Measurements from ENCODE around the gene DBP. TPM values are rescaled to one million over a fixed set of nuclear protein-coding genes. Genes with fewer than 3 reads are reported as not detected.
"Not testable (repeated sequence)": the region's sequence is repeated elsewhere in the genome, so short reads cannot be mapped to it uniquely, and the experiment has no call there.

The DBP gene
- total RNA-seq, 1 donor from 2014 or later: 4.3 TPM

GRCh38 chr19:48633148-48634035 lies 3.8 kb downstream of the DBP start:
- peaks cover 12% of the 10 kb centered on the region for H3K4me1 Mint-ChIP-seq (ENCODE audit: unreplicated experiment)
- DNase-seq (ENCODE audit: low spot score): no peak
- no peak overlapping the region for H3K27ac Mint-ChIP-seq (ENCODE audit: unreplicated experiment)
- H3K4me3 Mint-ChIP-seq (ENCODE audit: unreplicated experiment): peak overlapping the region; percentile 4
- no peak for TF ChIP-seq CTCF (IDR thresholded peaks at IDR 0.05; ENCODE audit: unreplicated experiment)
- H3K36me3 Mint-ChIP-seq (ENCODE audit: low read depth, unreplicated experiment): peaks cover 2% of the 10 kb centered on the region
- H3K27me3 Mint-ChIP-seq (ENCODE audit: unreplicated experiment): peaks cover 25% of the 10 kb centered on the region
- no peaks in the 10 kb centered on the region for H3K9me3 Mint-ChIP-seq (ENCODE audit: unreplicated experiment)

- H3K4me1 Mint-ChIP-seq (ENCODE audit: unreplicated experiment): peaks cover 10% of the 10 kb centered on the region
- H3K4me3 Mint-ChIP-seq (ENCODE audit: unreplicated experiment): peak overlapping the region; percentile 10
- no peaks in the 10 kb centered on the region for H3K9me3 Mint-ChIP-seq (ENCODE audit: unreplicated experiment)
- H3K36me3 Mint-ChIP-seq (ENCODE audit: low read depth, unreplicated experiment): no peaks in the 10 kb centered on the region
- DNase-seq (ENCODE audit: low spot score): no peak
- H3K27ac Mint-ChIP-seq (ENCODE audit: unreplicated experiment): no peak overlapping the region
- peaks cover 20% of the 10 kb centered on the region for H3K27me3 Mint-ChIP-seq (ENCODE audit: unreplicated experiment)
- no peak for TF ChIP-seq CTCF (IDR thresholded peaks at IDR 0.05; ENCODE audit: unreplicated experiment)
Measured at GRCh38 chr19:48632692-48633147, 4.5 kb downstream of the DBP start.

GRCh38 chr19:48632286-48632685 lies 4.9 kb downstream of the DBP start:
- not testable (repeated sequence) for H3K36me3 Mint-ChIP-seq (ENCODE audit: low read depth, unreplicated experiment)

GRCh38 chr19:48631225-48631624 lies 6.0 kb downstream of the DBP start:
- Mint-ChIP-seq H3K4me3 (ENCODE audit: unreplicated experiment) (no peak overlapping the region), H3K4me1 (ENCODE audit: unreplicated experiment) (peaks cover 10% of the 10 kb centered on the region), H3K27me3 (ENCODE audit: unreplicated experiment) (peaks cover 20% of the 10 kb centered on the region), H3K27ac (ENCODE audit: unreplicated experiment) (no peak overlapping the region), H3K9me3 (ENCODE audit: unreplicated experiment) (no peaks in the 10 kb centered on the region), H3K36me3 (ENCODE audit: low read depth, unreplicated experiment) (no peaks in the 10 kb centered on the region)
- DNase-seq (ENCODE audit: low spot score): no peak
- TF ChIP-seq CTCF (IDR thresholded peaks at IDR 0.05; ENCODE audit: unreplicated experiment): no peak

More at GRCh38 chr19:48632286-48632685, 4.9 kb downstream of the DBP start:
- H3K4me3 Mint-ChIP-seq (ENCODE audit: unreplicated experiment): peak overlapping the region; percentile 10
- not testable (repeated sequence) for H3K4me1 Mint-ChIP-seq (ENCODE audit: unreplicated experiment); H3K9me3 Mint-ChIP-seq (ENCODE audit: unreplicated experiment); H3K27ac Mint-ChIP-seq (ENCODE audit: unreplicated experiment); DNase-seq (ENCODE audit: low spot score)
- H3K27me3 Mint-ChIP-seq (ENCODE audit: unreplicated experiment): peaks cover 20% of the 10 kb centered on the region

GRCh38 chr19:48630296-48631063 lies 6.7 kb downstream of the DBP start:
- TF ChIP-seq CTCF (IDR thresholded peaks at IDR 0.05; ENCODE audit: unreplicated experiment): no peak
- Mint-ChIP-seq H3K27me3 (ENCODE audit: unreplicated experiment) (peaks cover 17% of the 10 kb centered on the region), H3K9me3 (ENCODE audit: unreplicated experiment) (no peaks in the 10 kb centered on the region), H3K36me3 (ENCODE audit: low read depth, unreplicated experiment) (no peaks in the 10 kb centered on the region), H3K4me1 (ENCODE audit: unreplicated experiment) (peaks cover 7% of the 10 kb centered on the region), H3K4me3 (ENCODE audit: unreplicated experiment) (peak overlapping the region; percentile 67), H3K27ac (ENCODE audit: unreplicated experiment) (peak overlapping the region; percentile 83)
- DNase-seq (ENCODE audit: low spot score): peak; percentile 61
